Right renal pelvis (tissue), 4 donors: ENCODE measurements around the gene MAP3K13. TPM values are rescaled to one million over a fixed set of nuclear protein-coding genes. Genes with fewer than 3 reads are reported as not detected.
"Not testable (repeated sequence)": the region's sequence is repeated elsewhere in the genome, so short reads cannot be mapped to it uniquely, and the experiment has no call there.

ENCODE experiments used
- DNase-seq, 4 donors: peaks; one replicate each; pipeline ENCODE4 v3.0.0-alpha.2; 2013; ENCODE audit warnings: low read depth in 4 of 4, low spot score in 3 of 4, missing footprints in 1 of 4
- polyA plus RNA-seq, 4 donors: library from polyadenylated mRNA; unstranded; fragments of 120-200 nt; gene quantifications; one replicate each; pipeline ENCODE4 v1.2.1, GENCODE V29; 2013; ENCODE audit not compliant: insufficient read length in 4 of 4

MAP3K13 gene
- polyA plus RNA-seq, 4 donors, result 45.6 to 59.5 (median 54.3) TPM

DNA sequence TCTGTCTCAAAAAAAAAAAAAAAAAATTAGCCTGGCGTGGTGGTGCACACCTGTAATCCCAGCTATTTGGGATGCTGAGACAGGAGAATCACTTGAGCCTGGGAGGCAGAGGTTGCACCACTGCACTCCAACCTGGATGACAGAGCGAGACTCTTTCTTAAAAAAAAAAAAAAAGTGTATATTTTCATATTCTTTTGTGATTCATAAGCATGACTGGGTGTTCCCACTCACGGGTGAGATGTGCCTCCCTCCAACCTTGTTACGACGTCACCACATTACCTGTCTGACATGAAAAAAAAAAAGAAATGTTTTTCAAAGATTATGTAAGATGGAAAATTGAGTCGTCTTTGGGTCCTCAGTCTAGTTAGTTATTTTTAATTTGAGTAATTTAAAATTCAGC is 79.1 kb downstream of the MAP3K13 start:
- no peak for DNase-seq

DNA sequence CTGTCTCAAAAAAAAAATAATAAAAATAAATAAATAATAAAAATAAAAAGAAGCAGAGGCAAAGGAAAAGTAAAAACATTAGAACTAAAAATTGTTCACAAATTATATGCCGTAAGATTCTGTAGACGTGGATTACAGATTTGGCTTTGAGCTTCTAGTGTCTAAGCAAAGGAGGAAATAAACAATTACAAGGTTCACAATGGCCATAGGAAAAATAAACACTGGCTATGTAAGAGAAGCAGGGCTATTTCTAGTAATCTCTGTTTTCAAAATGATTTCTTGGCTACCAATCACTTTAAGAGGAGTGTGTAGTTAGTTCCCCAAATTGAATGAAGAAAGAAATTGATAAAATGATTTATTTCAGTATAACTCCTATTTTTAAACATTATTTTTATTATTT is 81.4 kb downstream of the MAP3K13 start:
- no peak for DNase-seq

DNA sequence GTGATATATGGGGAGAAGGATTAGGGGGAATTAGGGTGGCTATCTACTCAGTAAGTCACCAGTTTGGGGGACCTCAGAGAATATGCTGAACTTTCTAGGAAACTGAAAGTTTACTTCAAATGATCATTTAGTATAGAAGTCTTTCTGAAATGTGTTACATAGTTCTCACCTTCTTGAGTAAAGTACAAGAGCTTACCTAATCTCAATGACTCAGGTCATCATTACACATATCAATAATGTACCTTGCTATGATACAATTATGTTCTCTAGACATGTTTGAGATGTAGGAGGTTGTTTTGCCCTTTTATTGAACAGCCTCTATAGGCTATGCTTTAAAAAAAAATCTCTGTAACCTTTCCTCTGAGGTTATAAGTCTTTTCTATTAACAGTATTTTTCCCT is 85.2 kb downstream of the MAP3K13 start:
- no peak for DNase-seq

DNA sequence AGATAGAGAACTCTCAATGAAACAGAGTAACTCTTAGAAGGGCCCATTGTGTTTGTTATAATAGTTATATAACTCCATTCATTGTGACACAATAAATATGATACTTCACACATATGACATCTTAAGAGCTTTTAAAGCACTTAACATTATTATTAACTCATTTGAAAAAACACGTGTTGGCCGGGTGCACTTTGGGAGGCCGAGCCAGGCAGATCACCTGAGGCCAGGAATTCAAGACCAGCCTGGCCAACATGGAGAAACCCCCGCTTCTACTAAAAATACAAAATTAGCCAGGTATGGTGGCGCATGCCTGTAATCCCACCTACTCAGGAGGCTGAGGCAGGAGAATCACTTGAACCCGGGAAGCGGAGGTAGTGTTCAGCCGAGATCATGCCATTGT is 88.5 kb downstream of the MAP3K13 start:
- DNase-seq, result not testable (repeated sequence)

DNA sequence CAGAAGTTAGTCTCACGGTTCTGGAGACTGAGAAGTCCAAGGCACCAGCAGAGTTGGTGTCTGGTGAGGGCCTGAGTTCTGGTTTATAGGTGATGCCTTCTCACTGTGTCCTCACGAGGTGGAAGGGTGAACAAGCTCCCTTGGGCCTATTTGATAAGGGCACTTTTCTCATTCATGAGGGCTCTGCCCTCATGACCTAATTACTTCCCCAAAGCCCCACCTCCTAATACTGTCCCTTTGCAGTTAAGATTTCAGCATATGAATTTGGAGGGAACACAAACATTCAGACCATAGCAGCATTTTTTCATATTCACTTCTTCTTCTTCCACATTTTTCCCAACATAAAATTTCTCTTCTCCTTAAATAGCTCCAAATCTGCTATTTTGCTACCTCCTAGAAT is 94.4 kb downstream of the MAP3K13 start:
- no peak for DNase-seq

DNA sequence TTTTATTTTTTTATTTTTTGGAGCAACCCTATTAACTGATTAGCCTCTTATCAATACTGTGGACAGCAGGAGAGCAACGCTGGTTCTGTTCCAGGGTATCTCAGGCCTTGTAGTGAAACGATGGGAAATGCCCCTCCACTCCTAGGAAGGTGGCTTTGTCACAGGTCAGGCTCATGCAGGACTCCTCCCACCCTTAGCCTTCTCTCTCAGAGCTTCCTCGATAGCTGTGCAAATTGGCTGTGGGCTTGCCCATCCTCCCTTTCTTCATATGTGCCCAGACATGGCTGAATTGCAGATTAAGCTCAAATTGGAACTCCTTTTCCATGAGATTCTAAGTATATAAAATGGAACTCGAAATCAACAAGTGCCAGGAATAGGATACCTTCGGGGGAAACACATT is 97.4 kb downstream of the MAP3K13 start:
- no peak for DNase-seq

DNA sequence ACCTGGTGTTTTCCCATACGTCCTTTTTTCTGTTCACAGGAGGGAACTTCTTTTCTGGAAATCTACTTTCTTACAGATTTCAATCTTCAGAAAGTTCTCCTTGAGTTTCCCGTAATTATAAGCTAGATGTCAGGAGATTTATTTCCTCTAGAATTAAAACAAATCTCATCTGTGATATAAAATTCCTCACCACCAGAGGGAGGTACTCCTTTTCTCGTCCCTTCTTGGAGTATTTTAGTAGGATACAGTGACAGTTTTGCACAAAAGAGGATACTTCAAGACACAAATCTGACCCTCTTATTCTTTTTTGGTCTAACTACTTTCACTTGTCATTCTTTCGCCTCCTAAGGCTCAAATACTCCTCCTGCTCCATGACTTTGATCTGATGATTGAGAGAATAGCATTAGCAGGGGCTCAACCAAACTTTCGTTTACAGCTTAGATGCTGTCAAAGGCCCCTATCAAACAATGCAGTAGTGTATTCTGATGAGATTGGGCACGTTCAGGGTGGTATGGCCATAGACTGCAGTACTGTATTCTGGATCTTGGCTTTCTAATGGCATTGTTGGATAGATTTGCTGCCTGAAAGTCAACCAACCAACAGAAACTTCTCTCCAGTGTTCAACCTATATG is 97.9 kb downstream of the MAP3K13 start:
- no peak for DNase-seq

DNA sequence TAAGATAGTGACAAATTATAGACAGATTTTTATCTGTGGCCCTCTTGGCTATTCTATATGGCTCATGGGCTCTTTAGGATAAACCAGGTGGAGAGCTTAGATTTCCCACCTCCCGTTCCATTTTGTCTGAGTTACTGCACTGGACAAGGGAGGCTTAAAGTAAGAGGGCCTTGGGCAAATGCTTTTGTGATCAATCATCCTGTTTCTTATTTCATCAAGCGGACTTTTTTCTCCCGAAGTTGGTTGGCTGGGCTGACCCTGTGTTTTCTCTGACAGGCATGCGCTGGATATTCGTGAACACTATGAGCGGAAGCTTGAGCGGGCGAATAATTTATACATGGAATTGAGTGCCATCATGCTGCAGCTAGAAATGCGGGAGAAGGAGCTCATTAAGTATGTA is 102.5 kb downstream of the MAP3K13 start:
- DNase-seq, result no peak

DNA sequence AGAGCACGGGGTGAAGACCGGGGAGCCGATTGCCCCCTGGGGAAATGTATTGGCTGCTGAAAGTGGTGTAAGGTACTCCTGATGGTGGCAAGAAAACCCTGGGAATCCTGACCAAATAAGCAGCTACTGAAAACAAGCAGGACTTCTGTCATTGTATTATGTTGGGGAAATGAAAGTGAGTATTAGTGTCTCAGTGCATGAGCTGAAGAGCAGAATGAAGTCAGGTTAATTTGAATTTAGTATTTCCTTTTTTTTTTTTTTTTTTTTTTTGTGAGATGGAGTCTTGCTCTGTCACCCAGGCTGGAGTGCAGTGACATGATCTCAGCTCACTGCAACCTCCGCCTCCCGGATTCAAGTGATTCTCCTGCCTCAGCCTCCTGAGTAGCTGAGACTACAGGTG is 103.2 kb downstream of the MAP3K13 start:
- not testable (repeated sequence) for DNase-seq

DNA sequence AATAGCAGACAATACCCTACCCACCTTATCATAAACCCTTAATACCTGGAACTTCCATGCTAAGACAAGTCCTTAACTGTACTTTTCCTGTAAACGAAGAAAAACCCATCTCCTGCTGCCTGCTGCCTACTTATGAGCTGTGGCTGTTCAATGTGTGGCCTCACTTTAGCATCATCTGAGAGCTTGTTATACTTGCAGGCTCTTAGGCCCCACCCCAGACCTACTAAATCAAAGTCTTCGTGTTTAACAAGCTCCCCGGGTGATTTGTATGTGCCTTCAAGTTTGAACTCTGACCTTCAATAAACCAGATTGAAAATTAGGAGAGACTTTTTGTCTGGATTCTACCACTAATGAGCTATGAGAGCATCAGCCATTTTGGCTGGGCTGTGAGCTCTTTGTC is 106.6 kb downstream of the MAP3K13 start:
- no peak for DNase-seq

DNA sequence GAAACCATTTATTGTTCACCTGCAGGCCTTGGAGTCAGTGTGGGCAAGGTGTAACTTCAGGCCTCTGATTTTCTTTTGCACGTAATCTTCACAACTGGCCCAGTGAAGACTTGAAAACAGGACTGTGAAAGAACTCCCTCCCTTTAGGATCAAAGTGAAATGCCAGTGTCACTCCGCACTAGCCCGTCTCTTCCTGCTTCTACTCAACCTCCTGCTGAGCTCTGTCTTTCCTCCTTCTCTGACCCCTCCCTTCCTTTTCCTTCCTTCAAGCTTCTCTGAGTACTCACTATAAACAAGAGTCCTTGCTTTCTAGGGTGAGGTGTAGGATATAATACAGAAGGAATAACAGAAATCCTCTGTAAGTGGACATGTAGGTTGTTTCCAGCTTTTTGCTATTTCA is 107.4 kb downstream of the MAP3K13 start:
- no peak for DNase-seq

DNA sequence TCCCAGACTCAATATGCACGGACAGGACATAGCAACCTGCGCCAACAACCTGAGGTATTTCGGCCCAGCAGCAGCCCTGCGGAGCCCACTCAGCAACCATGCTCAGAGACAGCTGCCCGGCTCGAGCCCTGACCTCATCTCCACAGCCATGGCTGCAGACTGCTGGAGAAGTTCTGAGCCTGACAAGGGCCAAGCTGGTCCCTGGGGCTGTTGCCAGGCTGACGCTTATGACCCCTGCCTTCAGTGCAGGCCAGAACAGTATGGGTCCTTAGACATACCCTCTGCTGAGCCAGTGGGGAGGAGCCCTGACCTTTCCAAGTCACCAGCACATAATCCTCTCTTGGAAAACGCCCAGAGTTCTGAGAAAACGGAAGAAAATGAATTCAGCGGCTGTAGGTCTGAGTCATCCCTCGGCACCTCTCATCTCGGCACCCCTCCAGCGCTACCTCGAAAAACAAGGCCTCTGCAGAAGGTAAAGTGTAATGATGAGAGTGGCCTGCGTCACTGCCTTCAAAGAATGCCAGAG is 110.4 kb downstream of the MAP3K13 start:
- DNase-seq, result no peak

DNA sequence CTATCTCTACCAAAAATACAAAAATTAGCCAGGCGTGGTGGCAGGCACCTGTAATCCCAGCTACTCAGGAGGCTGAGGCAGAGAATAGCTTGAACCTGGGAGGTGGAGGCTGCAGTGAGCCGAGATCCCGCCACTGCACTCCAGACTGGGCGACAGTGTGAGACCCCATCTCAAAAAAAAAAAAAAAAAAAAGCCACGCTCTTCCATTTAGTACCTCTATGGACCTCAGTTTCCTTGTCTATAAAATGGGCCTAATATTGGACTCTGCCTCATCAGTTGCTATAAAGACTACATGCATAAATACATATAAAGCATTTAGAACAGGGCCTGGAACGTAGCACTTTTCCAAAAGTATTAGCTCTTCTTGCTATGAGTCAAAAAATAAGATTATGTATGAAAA is 112.0 kb downstream of the MAP3K13 start:
- DNase-seq, result not testable (repeated sequence)

DNA sequence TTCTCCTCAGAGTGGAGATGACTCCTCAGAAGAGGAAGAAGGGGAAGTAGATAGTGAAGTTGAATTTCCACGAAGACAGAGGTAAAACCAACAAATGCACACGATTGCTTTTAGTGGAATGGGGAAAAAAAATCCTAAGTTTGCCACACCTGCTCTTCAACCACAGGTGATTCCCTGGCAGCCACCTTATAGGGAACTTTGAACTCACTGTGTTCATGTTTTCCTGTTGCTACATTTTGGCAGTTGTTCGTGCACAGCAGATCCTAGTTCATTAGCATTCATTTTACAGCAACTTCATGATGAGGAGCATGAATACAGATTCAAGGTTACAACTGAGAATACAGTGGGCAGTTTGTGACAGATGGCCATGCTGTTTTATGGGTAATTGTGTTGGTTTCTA is 114.4 kb downstream of the MAP3K13 start:
- no peak for DNase-seq

DNA sequence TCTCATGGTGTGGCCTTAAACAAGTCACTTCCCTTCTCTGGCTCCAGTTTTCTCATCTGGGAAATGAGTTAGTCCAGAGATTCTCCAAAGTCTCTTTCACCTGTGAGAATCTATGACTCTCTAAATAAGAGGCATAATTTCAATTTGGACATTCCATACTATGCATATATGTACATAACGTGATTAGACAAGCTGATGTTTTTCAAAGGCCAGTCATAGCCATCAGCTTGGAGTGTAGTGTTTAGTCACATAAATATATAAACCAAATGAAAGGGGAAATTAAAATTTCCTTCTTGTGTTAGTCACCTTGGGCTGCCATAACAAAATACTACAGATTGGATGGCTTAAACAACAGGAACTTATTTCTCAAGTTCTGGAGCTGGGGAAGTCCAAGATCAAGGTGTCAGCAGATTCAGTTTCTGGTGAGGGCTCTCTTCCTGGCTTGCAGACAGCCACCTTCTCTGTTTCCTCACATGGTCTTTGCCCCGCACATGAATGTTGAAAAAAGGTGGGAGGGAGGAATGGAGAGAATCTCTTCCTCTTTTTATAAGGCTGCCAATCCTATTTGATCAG is 116.5 kb downstream of the MAP3K13 start:
- DNase-seq, result no peak

DNA sequence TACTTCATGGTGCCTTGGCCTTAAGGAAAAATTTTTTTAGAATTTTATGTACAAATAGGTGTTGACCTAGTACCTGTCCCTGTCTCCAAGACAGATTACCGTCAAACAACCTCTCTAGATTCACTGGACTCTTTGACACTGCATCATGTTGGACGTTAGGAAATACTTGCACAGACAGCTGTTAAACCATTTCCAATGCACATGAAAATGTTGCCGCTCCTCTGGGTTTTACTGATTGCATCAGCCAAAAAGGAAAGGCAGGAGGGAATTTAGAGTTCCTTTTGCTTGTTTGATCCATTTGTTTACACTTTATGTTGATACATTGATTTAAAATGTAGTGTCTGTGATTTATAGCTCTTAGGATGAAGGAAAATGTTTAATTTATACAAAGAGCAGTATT is 121.4 kb downstream of the MAP3K13 start:
- no peak for DNase-seq

DNA sequence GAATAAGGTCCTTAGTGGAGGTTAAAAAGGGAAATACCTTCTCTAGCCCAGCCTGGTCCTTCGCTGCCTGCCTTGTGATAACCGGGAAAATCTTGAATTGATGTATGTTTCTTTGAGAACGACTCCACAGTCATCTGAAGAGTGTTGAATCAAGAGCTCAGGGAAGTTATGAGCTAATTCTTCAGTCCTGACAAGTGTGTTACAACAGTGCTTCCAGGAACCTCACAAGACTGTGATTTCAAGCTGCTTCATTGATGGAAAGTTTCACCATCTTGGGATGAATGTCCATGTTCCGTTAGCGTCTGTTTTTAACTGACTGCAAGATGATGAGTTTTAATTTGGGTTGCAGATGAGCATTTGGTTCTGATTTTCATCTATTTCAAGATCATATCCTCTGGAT is 123.5 kb downstream of the MAP3K13 start:
- no peak for DNase-seq

DNA sequence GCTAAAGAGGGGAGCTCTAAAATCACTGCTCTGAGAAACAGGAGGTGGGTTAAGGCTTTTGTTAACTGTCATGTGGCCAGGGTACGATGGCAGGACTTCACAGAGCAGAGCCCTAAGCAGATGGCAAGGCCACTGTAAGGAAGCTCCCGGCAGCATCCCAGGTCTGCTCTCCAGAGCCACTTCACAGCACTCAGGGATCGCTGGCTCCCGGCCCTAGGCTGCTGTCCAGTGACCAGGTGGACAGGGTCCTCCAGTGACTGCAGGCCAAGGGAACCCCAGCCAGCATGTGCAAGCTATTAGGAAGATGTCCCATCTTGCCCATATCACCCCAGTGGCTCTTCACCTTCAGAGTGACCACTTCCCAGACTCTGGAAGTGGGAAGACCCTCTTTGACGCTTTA is 125.5 kb downstream of the MAP3K13 start:
- no peak for DNase-seq

DNA sequence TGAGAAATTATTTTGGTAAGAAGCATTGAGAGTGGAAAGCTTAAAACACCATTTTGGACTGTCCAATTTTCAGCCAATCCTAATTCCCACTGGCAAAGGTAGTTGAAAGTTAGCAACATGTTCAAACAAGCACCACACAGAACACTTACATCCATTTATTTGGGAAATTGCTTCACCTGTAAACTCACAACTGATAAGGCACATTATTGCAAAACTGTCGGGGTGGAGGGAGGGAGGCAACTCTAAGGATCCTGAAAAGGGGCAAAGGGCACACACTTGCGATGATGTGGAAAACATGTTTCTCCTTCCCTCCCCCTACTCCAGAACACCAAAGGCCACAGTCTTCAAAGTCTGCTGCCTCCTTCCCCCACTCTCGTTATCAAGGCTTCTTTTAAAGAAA is 126.5 kb downstream of the MAP3K13 start:
- no peak for DNase-seq

DNA sequence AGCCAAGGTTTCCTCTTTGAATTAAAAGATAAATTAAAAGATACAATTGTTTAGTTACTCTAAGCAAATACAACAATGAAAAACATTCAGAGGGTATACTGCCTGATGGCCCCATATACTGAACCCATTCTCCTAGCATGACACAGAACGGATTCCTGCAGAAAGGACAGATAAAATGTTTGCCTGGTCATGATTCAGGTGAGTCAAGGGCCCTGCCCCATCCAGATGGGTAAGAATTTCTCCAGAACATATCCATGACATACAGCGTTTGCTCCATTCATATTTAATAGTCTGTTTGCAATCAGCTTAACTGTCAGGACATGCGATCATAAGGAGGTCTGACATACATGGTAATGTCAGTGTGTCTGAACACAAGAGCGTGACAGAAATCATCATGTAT is 127.3 kb downstream of the MAP3K13 start:
- no peak for DNase-seq

DNA sequence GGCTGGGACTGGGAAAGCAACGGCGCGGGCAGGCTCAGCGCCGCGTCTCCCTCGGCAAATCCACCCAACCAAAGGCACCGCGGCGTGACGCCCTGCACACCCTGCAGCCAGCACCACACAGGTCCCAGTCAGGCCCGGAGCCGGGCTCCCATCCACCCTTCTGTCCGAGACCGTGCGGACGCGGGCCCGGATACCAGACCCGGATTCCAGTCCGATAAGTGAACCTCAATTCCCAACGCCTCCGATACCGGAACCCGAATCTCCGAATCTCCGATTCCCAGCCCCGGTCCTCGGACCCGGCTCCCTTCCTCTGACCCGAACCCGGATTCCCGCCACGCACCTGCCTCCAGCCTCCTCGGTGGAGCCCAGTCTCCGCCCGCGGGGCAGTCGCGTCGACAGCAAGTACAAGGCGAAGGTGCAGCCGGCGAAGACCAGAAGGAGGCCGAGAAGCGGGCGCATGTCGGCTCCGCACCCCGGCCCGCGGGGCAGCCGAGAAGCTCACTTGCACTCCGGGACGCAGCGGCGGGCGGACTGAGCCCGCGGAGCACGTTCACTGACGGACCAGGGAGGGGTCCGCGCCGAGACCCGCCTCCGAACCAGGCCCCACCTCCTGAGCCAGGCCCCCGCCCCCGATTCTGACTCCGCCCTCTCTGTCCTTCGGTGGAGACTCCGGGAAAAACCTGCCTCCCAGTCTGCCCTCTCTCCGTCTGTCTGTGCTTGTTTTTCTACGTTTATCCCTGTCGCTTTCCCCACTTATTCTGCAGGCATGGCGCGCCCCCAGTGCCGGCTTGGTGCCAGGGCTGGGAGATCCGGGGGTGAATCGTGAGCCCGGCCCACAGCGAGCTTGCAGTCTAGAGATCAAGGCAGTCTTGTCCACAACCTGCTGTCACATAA is 135.8 kb downstream of the MAP3K13 start, which contains the start of gene TMEM41A:
TMEM41A (minus strand) TSS at position 533 of the 894 bp plus-strand sequence; CDS start at position 459, 74 bp downstream.
- DNase-seq, result peak; percentile 77 to 85 (median 83)
